GM19438 (cell line): Measurements from ENCODE around the gene EFHD2.
"Not testable (repeated sequence)": the region's sequence is repeated elsewhere in the genome, so short reads cannot be mapped to it uniquely, and the experiment has no call there.

Experiments
- ATAC-seq: cut with Tn5 transposase; IDR thresholded peaks from one replicate; pipeline ENCODE4 v1.9.1; 2021; ENCODE audit warnings: low read depth; ENCODE audit not compliant: unreplicated experiment

Gene EFHD2

DNA sequence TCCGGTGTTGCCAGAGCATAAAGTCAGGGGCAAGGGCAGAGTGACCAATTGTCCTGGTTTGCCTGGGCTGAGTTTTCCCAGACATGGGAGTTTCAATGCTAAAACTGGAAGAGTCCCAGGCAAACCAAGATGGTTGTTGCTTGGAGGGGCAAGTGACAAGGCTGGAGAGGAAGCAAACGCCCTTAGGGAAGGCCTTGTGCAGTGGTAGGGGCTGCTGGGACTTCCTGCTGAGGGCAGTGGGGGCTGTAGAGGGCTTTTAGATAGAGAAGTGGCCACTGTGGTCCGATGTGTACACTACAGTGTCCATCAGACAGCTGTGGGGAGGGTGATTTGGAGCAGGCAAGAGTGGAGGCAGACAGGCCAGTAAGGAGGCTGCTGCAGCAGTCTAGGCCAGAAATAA lies 39.9 kb downstream of the EFHD2 start:
- ATAC-seq = no peak

DNA sequence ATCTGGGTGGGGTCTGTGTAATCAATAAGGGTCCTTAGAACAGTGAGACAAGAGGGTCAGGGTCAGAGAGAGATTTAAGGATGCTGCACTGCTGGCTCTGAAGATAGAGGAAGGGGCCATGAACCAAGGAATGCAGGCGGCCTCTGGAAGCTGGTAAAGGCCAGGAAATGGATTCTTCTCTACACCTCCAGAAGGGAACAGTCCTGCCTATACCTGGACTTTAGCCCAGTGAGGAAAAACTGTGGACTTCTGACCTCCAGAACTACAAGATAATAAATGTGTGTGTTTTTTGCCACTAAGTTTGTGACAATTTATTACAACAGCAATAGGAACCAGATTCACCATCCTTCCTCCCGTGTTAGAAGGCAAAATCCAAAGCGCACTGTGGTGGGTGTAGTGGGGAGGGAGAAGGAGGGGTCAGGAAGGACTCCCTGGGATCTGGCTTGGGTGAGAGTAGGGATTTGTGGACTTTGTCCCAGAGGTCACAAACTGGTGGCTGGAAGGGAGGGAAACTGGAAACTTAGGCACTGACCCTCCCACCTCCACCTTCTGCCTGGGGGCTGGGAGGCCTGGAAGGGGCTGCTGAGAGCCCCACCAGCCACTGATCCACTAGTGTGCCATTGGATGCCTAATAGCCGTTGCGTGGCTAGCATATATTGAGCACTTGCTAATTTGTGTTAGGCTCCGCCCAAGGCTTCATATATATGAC lies 41.5 kb downstream of the EFHD2 start:
- ATAC-seq = no peak

DNA sequence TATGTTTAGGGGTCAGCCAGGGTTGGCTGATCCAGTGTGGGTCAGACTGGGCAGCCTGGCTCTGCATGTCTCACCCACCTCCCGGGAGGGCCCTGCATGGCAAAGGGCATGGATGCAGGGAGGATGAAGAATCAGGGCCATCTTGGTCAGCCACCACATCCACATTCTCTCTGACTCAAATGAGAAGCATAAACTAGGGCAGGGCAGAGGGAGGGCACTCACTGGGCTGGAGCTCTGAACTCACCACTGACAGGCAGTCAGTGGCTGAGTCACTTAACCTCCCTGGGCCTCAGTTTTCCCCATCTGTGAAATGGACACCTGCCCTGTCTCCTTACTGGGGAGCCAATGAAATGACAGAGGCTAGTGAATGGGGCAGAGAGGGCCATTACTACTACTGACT lies 42.5 kb downstream of the EFHD2 start:
- ATAC-seq = no peak

DNA sequence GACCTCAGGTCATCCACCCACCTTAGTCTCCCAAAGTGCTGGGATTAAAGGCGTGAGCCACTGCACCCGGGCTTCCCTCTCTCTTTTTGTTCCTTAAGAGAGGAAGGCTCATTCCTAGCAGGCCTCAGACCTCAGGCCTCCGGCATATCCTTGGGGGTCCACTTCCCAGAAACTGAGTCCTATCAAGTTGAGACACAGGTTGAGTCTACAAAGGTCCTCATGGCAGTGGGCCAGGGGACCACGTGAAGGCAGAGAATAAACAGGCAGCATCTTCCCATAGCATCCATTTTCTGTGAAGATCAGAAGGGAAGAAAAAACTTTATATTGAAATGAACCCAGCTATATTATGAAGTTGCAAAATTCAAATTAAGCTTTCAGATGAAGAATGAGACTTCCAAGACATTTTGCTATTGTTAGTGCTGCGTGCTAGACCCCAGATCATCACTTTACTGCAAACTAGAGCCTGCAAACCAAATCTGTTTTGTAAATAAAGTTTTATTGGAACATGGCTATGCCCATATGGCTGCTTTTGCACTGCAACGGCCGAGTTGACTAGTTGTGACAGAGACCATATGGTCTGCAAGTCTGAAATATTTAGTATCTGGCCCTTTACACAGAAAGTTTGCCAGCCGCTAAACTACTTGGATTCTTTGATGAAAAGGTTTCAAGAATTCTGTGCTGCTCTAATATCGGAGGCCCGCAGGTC lies 43.3 kb downstream of the EFHD2 start:
- ATAC-seq = no peak

DNA sequence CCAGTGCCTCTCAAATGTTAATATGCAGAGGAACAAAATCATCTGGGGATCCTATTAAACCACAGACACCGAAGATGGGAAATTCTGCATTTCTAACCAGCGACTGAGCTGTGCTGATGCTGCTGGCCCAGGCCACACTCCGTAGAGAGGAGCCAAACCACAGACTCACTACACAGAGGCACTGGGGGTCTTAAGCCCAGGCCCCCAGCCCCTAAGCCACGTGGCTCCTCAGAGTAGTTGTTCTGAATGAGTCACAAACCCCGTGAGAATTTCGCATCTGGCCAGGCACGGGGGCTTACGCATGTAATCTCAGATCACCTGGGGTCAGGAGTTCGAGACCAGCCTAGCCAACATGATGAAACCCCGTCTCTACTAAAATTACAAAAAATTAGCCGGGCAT lies 44.0 kb downstream of the EFHD2 start:
- ATAC-seq = no peak

DNA sequence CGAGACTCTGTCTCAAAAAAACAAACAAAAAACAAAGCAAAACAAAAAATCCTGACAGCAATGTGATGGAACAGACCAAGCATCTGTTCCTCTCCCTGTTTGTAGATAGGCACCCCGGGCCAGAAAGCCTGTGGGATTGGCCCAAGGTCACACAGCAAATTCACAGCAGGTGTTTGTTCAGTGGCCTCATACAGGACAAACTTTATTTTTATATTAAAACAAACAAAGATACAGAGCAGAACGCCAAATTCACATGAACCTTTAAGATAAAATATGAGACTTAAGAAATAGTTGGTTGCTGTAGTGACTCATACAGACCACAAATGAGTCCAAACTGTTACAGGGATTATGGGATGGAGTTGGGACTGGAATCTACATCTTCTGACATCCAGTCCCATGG lies 44.6 kb downstream of the EFHD2 start:
- no peak for ATAC-seq

DNA sequence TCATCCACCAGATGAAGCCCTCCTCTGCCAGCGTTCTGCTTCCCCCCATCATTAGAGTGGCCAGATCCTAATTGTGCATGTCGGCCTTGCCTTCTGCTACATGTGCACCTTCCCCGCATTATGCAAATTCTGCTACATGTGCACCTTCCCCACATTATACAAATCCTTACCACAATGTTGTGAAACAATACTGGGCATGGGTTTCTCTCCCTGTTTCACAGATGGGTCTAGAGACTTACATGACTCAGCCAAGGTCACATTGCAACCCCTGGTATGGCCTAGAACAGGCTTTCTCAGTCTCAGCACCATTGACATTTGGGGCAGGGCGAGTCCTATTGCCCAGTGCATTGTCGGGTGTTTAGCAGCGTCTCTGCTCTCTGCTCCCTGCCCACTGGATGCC lies 45.8 kb downstream of the EFHD2 start:
- no peak for ATAC-seq

DNA sequence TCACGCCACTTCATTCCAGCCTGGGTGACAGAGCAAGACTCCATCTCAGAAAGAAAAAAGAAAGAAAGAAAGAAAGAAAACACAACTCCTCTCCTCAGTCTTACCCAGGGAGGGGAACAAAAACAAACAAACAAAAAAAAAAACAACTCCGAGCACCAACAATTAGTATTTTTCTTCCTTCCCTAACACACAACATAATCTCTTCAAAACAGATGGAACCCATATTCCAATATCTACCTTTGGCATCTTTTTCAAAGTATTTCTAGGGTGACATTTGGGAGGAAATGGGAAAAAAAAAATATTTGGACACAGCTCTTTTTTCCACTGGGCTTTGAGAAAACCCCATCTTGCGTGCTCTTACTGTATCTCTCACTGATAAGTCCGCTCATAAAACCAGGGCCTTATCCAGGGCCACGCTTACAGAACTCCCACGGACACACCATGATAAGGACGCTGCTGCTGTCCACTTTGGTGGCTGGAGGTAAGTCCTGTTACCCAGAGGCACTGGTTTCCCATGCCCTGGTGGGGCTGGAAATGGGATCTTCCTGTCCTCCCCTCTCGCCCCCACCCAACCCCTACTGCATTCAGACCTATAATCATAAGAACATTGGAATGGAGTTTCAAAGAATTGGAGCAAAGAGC lies 46.7 kb downstream of the EFHD2 start, which contains the start of gene CELA2A:
Gene CELA2A (plus strand): TSS at position 420 of the 642 bp plus-strand sequence. CDS start 22 bp downstream, at position 442.
- ATAC-seq = no peak

DNA sequence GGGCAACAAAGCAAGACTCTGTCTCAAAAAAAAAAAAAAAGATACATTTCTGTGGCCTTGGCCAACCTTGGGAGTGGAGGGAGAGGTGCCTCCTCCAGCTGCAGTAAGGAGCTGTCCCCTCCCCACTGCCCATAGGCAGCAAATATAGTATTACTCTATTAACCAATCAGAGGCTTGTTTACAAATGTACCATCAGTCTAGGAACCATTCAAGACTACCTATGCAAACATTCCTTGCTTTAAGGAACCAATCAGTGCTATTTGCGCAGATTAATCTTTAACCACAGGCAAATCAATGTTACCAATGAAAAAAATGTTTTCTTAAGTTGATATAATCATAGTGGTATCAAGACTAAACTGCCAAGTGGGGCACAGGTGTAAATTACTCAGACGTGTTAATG lies 47.9 kb downstream of the EFHD2 start:
- ATAC-seq = no peak

DNA sequence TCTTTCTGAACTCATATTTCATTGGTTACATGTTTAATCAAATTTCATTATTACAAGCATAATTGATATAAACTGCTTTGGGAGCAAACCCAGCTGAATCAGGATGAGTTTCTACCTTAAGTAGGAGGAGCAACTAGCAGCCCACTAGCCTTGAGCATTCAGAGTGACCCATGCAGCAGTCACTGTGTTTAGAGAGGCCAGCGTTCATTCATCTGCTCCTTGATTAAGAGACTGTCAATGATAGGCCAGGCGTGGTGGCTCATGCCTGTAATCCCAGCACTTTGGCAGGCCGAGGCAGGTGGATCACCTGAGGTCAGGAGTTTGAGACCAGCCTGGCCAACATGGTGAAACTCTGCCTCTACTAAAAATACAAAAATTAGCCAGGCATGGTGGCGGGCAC lies 48.7 kb downstream of the EFHD2 start:
- not testable (repeated sequence) for ATAC-seq

DNA sequence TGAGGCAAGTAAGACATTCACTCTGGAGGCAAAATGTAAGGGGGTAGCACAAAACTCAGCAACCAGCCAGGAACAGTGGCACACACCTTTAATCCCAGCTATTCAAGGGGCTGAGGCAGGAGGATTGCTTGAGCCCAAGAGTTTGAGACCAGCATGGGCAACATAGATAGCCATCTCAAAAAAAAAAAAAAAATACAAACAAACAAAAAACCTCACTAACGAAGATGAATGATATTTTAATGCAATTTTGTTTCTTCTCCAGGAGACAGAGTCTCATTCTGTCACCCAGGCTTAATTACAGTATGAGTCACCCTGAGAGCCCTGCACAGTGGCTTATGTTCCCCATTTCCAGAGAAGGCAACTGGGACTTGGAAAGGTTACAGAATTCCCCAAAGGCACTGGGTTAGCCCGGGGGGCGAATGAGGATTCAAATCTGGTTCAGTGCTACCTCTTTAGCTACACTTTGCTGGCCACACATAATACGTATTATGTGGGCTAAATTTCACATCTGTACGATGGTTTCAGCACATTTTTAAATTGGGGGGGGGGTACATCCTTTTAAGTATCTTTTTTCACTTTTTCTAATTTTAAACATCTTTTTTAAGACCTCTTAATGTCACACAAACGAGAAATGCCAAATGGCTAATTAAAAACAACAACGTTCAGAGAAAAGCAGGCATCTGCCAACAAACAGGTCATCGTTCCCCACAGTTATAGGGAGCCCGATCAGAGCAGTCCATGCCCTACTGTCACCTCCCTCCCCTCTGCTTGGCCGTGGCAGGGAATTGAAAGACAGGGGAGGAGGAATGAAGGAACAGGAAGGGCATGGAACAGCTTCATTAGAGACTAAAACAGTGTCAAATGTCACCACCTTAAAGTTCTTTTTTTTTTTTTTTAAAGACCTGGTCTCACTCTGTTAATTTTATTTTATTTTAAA lies 50.4 kb downstream of the EFHD2 start:
- no peak for ATAC-seq

DNA sequence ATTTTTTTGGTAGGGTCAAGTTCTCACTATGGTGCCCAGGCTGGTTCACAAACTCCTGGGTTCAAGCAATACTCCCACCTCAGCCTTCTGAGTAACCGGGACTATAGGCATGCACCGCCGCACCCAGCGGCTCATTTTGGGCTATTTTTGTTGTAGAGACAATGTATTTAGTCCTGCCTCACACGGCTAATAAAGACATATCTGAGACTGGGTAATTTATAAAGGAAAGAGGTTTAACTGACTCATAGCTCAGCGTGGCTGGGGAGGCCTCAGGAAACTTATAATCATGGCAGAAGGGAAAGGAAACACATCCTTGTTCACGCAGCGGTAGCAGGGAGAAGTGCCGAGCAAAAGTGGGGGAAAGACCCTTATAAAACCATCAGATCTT lies 51.0 kb downstream of the EFHD2 start:
- ATAC-seq = no peak

DNA sequence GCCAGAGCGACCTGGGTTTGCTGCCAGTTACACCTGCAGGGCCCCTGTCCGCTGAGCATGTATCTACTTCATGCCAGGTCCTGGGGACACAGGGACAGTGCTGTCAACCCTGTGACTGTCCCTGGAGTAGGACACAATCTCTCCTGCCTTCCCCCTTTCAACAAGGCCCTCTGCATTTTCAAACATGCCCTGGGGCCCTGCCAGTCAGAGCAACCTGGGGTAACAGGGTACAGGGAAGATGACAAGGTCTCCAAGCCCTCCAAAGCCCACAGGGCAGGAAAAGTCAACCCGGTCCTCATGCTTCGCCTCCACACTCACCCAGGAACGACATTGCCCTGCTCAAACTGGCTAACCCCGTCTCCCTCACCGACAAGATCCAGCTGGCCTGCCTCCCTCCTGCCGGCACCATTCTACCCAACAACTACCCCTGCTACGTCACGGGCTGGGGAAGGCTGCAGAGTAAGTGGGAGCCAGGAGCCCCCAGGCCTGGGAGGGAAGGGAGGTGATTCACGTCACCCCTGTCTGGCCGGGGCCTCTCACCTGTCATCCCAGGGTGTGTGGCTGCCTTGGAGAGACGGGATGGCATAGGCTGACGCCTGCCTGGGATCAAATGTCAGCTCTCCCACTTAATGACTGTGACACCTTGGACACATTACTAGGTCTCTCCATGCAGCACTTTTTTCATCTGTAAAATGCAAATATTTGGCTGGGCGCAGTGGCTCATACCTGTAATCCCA lies 53.5 kb downstream of the EFHD2 start:
- ATAC-seq = not testable (repeated sequence)

DNA sequence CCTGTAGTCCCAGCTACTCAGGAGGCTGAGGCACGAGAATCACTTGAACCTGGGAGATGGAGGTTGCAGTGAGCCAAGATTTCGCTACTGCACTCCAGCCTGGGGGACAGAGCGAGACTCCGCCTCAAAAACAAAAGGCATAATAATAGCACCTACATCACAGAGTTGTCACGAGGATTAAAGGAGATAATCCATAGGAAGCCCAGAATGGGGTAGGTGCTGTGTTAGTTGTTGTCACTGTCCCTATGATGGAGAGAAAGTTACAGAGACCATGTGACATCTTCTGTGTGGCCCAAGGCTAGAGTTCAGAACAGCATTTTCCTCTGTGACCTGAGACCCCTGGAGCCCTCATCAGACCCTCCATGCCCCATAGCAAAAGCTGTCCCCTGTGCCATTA lies 54.2 kb downstream of the EFHD2 start:
- ATAC-seq = not testable (repeated sequence)

DNA sequence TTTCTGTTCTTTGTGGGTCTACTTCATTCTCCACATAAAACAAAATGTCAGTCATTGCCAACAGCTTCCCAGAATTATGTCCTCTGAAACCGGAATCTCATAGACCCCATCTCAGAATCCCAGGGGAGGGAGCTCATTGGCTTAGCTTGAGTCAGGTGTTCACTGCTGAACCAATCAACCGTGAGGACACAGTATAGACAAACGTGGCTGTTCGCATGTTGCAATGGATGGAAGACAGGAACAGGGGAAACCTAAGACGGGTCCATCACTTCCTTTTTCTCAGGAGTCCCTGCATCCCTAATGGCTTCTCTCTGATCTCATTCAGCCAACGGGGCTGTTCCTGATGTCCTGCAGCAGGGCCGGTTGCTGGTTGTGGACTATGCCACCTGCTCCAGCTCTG lies 56.0 kb downstream of the EFHD2 start:
- ATAC-seq = no peak

DNA sequence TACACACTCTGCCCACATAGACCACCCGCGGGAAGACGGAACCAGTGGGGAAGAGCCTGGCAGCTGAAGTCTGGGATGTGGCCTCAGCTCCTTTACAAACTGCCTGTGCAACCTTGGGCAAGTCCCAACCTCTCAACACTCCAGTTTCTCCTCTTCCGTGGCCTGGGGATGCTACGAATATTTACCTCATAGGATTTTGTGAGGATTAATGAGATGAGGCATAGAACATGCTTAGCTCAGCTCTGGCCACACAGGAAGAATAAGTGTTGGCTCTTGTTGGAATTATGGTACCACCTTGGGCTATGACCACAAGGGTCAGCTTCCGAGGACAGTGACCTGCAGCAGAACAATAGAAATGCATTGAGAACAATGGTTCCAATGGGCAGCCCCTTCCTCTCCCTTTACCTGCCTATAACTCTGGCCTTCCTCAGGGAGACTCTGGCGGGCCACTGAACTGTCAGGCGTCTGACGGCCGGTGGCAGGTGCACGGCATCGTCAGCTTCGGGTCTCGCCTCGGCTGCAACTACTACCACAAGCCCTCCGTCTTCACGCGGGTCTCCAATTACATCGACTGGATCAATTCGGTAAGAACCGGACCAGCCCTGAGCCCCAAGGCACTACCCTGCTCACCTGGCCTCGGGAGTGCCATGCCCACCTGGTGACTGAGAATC lies 57.4 kb downstream of the EFHD2 start:
- ATAC-seq = not testable (repeated sequence)

DNA sequence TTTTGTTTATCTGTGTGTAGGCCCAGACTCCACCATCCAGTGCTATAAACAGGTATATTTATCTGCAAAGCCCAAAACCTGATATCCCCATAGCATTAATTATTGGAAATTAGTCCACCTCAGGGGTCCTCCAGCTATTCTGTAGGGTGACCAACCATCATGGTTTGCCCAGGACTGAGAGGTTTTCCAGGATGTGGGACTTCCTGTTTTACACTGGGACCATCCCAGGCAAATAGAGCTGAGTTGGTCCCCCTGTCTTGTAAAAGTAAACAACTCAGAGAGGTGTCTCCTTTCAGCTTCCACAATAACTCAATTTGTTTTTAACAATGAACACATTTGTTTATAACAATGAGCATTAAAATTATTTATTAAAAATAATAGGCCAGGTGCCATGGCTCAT lies 58.5 kb downstream of the EFHD2 start:
- no peak for ATAC-seq

DNA sequence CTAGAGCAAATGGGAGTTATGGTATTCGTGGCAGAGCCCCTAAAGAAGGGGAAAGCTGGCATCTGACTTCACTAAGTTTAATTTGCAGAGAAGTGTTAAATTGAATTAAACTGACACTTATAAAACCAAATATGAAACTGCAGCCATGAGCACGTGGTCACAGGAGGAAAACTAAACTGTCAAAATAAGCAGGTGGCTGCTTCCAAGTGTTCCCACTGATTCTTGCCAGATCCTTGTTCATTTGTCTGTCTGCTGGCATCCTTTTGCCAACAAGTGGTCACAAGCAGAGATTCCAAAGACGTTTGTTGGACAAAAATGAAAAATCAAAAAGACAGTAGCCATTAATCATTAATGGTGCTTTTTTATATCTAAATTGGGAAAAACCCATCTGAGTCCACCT lies 59.7 kb downstream of the EFHD2 start:
- no peak for ATAC-seq

DNA sequence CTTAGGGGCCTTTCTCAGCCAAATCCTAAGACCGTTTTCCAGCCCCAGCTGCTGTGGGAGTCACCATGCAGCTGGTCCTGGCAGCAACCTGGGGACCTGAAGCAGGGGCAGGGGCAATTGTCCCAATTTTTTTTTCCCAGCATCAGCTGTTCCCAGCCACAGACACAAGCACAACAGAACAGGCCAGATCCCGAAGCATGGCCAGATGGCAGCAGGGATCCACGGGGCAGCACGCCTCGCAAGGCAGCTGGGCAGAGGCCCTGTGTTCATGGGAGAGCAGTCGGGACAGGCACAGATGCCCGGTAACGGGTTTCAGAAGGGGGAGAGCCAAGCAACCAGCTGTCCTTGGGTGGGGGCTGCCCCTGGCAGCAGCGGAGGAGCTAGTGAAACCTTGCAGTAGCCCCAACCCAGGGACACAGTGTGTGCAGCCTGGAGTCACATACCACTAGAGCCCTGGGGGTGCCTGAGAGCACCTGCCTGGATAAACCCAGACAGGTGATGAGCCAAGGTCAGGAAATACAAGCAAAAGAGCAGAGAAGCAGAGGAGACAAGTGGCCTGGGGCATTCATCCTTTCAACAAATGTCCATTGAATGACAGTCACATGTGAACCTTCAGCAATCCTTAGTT lies 60.2 kb downstream of the EFHD2 start:
- ATAC-seq = not testable (repeated sequence)
